Measurements from ENCODE around the gene NYAP2. TPM values are rescaled to one million over a fixed set of nuclear protein-coding genes. Genes with fewer than 3 reads are reported as not detected.

The NYAP2 gene
- total RNA-seq, 1 experiment from 2014 or later, result not detected

DNA sequence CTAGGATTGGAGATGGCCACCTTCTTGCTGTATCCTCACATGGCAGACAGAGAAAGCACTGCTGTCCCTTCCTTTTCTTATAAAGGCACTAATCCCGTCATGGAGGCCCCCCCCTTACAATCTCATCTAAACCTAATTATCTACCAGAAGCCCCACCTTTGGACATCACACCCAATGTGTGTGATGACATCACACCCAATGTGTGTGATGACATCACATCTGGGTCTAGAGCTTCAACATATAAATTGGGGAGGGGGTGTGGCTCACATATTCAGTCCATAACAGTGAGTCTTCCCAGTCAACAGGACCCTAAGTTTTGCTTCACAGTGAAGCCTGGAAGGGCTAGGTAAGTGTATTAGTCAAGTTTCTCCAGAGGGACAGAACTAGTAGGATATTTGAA lies 213.1 kb downstream of the NYAP2 start:
- H4K20me1 ChIP-seq (ENCODE audit: insufficient read depth), result no peaks in the 10 kb centered on the region
- ChIA-PET CTCF (no interaction called here), POLR2A (no interaction called here), RAD21 (ENCODE audit: low non-redundant PET in 1 of 2, low total read pairs in 2 of 2, uncharacterized antibody in 2 of 2, unreplicated experiment in 2 of 2) (no interaction called here)
- no peaks in the 10 kb centered on the region for H3K9me2 ChIP-seq (ENCODE audit: insufficient read depth)
- intact Hi-C loops (cut with micrococcal nuclease), result no loop called here
- H3K4me3 ChIP-seq (replicated peaks in 1 of 2; ENCODE audit: low read depth in 1 of 2, low read length in 2 of 2), result no peak overlapping the region
- H3K9me3 ChIP-seq (ENCODE audit: control insufficient read depth in 1 of 2, insufficient read depth in 1 of 2, low read depth in 1 of 2, low read length in 2 of 2), result no peaks in the 10 kb centered on the region
- H3K4me1 ChIP-seq (ENCODE audit: control insufficient read depth in 1 of 2, insufficient read depth in 2 of 2, low read length in 2 of 2), result no peaks in the 10 kb centered on the region
- no peak for DNase-seq (ENCODE audit: low read depth, low spot score)
- TF ChIP-seq EGR1 (IDR thresholded peaks at IDR 0.05; ENCODE audit: low read depth), result no peak
- no peak for TF ChIP-seq CEBPB (IDR thresholded peaks at IDR 0.05; ENCODE audit: low read depth)
- TF ChIP-seq, protein P1, sequence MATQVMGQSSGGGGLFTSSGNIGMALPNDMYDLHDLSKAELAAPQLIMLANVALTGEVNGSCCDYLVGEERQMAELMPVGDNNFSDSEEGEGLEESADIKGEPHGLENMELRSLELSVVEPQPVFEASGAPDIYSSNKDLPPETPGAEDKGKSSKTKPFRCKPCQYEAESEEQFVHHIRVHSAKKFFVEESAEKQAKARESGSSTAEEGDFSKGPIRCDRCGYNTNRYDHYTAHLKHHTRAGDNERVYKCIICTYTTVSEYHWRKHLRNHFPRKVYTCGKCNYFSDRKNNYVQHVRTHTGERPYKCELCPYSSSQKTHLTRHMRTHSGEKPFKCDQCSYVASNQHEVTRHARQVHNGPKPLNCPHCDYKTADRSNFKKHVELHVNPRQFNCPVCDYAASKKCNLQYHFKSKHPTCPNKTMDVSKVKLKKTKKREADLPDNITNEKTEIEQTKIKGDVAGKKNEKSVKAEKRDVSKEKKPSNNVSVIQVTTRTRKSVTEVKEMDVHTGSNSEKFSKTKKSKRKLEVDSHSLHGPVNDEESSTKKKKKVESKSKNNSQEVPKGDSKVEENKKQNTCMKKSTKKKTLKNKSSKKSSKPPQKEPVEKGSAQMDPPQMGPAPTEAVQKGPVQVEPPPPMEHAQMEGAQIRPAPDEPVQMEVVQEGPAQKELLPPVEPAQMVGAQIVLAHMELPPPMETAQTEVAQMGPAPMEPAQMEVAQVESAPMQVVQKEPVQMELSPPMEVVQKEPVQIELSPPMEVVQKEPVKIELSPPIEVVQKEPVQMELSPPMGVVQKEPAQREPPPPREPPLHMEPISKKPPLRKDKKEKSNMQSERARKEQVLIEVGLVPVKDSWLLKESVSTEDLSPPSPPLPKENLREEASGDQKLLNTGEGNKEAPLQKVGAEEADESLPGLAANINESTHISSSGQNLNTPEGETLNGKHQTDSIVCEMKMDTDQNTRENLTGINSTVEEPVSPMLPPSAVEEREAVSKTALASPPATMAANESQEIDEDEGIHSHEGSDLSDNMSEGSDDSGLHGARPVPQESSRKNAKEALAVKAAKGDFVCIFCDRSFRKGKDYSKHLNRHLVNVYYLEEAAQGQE (IDR thresholded peaks at IDR 0.05; ENCODE audit: low read depth), result no peak
- TF ChIP-seq ELF1 (IDR thresholded peaks at IDR 0.05; ENCODE audit: borderline replicate concordance, low read depth), result no peak
- H2AFZ ChIP-seq (ENCODE audit: low read depth, low read length, poor library complexity, severe bottlenecking), result no peak overlapping the region
- no TSS peak for BruUV-seq (replicated peaks)
- ATAC-seq, result no peak
- no peaks in the 10 kb centered on the region for H3K27me3 ChIP-seq (ENCODE audit: insufficient read depth, low read length)
- H3K4me2 ChIP-seq (ENCODE audit: low read length), result no peak overlapping the region
- no peak overlapping the region for H3K9ac ChIP-seq (ENCODE audit: low read length)
- H3K36me3 ChIP-seq (ENCODE audit: control insufficient read depth in 1 of 2, insufficient read depth in 2 of 2, low read length in 2 of 2), result no peaks in the 10 kb centered on the region
- no peak overlapping the region for H3K27ac ChIP-seq (ENCODE audit: low read depth, low read length)
- H3K79me2 ChIP-seq (ENCODE audit: insufficient read depth, low read length), result no peaks in the 10 kb centered on the region

DNA sequence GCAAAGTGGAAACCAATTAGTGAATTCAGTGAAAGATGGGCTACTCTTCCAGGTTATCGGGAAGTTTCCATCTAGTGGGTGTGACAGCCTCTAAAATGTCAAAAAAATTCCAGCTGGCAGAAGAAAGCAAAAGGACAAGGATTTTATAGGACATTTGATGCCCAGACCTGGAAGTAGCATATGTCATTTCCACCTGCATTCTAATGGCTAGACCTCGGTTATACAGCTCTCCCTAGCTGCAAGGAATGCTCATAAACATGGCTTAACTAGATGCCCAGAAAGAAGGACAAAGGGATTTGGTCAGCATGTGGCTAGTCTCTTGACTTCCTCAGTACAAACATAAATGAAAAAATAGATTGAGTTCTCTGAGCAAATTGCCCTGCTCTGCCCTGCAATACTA lies 215.4 kb downstream of the NYAP2 start:
- H3K4me3 ChIP-seq (replicated peaks in 1 of 2; ENCODE audit: low read depth in 1 of 2, low read length in 2 of 2), result no peak overlapping the region
- no peaks in the 10 kb centered on the region for H3K9me3 ChIP-seq (ENCODE audit: control insufficient read depth in 1 of 2, insufficient read depth in 1 of 2, low read depth in 1 of 2, low read length in 2 of 2)
- H3K36me3 ChIP-seq (ENCODE audit: control insufficient read depth in 1 of 2, insufficient read depth in 2 of 2, low read length in 2 of 2), result no peaks in the 10 kb centered on the region
- ChIA-PET POLR2A (no interaction called here), RAD21 (ENCODE audit: low non-redundant PET in 1 of 2, low total read pairs in 2 of 2, uncharacterized antibody in 2 of 2, unreplicated experiment in 2 of 2) (no interaction called here), CTCF (no interaction called here)
- no peak overlapping the region for H3K27ac ChIP-seq (ENCODE audit: low read depth, low read length)
- no peak overlapping the region for H3K4me2 ChIP-seq (ENCODE audit: low read length)
- no peaks in the 10 kb centered on the region for H3K27me3 ChIP-seq (ENCODE audit: insufficient read depth, low read length)
- H3K4me1 ChIP-seq (ENCODE audit: control insufficient read depth in 1 of 2, insufficient read depth in 2 of 2, low read length in 2 of 2), result no peaks in the 10 kb centered on the region
- H3K9ac ChIP-seq (ENCODE audit: low read length), result no peak overlapping the region
- no peaks in the 10 kb centered on the region for H3K79me2 ChIP-seq (ENCODE audit: insufficient read depth, low read length)
- DNase-seq (ENCODE audit: low read depth, low spot score) (no peak), ATAC-seq (no peak)
- H4K20me1 ChIP-seq (ENCODE audit: insufficient read depth), result no peaks in the 10 kb centered on the region
- H3K9me2 ChIP-seq (ENCODE audit: insufficient read depth), result no peaks in the 10 kb centered on the region
- BruUV-seq (replicated peaks), result no TSS peak
- no peak overlapping the region for H2AFZ ChIP-seq (ENCODE audit: low read depth, low read length, poor library complexity, severe bottlenecking)
- intact Hi-C loops (cut with micrococcal nuclease), result no loop called here
- TF ChIP-seq JUND (IDR thresholded peaks at IDR 0.05), result no peak
- no peak for TF ChIP-seq EZH2phosphoT487 (IDR thresholded peaks at IDR 0.05; ENCODE audit: borderline replicate concordance)
- no peak for TF ChIP-seq TCF7L2 (IDR thresholded peaks at IDR 0.05; ENCODE audit: borderline replicate concordance, extremely low read depth, insufficient read depth, insufficient read length)
- TF ChIP-seq ZNF274 (IDR thresholded peaks at IDR 0.05; ENCODE audit: low read depth, low read length), result no peak
- TF ChIP-seq, protein P2, sequence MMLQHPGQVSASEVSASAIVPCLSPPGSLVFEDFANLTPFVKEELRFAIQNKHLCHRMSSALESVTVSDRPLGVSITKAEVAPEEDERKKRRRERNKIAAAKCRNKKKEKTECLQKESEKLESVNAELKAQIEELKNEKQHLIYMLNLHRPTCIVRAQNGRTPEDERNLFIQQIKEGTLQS (IDR thresholded peaks at IDR 0.05), result no peak
- no peak for TF ChIP-seq SIN3A (IDR thresholded peaks at IDR 0.05; ENCODE audit: low read depth)
- TF ChIP-seq POLR2A (IDR thresholded peaks at IDR 0.05; ENCODE audit: borderline replicate concordance, extremely low read depth, insufficient read depth, insufficient read length), result no peak
- no peak for TF ChIP-seq EGR1 (IDR thresholded peaks at IDR 0.05; ENCODE audit: low read depth)
- TF ChIP-seq, protein P3, sequence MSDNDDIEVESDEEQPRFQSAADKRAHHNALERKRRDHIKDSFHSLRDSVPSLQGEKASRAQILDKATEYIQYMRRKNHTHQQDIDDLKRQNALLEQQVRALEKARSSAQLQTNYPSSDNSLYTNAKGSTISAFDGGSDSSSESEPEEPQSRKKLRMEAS (IDR thresholded peaks at IDR 0.05), result no peak
- TF ChIP-seq POLR2AphosphoS5 (IDR thresholded peaks at IDR 0.05; ENCODE audit: low read depth, low read length), result no peak
- TF ChIP-seq, protein P4, sequence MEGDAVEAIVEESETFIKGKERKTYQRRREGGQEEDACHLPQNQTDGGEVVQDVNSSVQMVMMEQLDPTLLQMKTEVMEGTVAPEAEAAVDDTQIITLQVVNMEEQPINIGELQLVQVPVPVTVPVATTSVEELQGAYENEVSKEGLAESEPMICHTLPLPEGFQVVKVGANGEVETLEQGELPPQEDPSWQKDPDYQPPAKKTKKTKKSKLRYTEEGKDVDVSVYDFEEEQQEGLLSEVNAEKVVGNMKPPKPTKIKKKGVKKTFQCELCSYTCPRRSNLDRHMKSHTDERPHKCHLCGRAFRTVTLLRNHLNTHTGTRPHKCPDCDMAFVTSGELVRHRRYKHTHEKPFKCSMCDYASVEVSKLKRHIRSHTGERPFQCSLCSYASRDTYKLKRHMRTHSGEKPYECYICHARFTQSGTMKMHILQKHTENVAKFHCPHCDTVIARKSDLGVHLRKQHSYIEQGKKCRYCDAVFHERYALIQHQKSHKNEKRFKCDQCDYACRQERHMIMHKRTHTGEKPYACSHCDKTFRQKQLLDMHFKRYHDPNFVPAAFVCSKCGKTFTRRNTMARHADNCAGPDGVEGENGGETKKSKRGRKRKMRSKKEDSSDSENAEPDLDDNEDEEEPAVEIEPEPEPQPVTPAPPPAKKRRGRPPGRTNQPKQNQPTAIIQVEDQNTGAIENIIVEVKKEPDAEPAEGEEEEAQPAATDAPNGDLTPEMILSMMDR (IDR thresholded peaks at IDR 0.05 in 2 of 3, conservative IDR thresholded peaks at IDR 0.05 in 1 of 3; ENCODE audit: borderline replicate concordance in 1 of 3, insufficient read depth in 1 of 3, low read depth in 2 of 3, low read length in 2 of 3), result no peak
- no peak for TF ChIP-seq SRF (IDR thresholded peaks at IDR 0.05; ENCODE audit: low read depth)

Measured in HCT116 (cell line).